Coronary artery (tissue), 2 donors: ENCODE results near the gene SLIT3.
"Not testable (repeated sequence)": the region's sequence is repeated elsewhere in the genome, so short reads cannot be mapped to it uniquely, and the experiment has no call there.

ENCODE experiments used
- DNase-seq: peaks from one replicate; pipeline ENCODE4 v3.0.0-alpha.2; 2017; ENCODE audit warnings: low spot score
- H3K27ac ChIP-seq, 2 donors: fragments of 200-600 bp; sonication (generic); one replicate each; pipeline ENCODE4 v1.5.1; 2016 to 2019
- H3K4me3 ChIP-seq: fragments of 200-600 bp; sonication (generic); 2 replicates; pipeline ENCODE4 v1.5.1; 2016; ENCODE audit warnings: mild to moderate bottlenecking, moderate library complexity
- CTCF ChIP-seq: fragments of 200-600 bp; sonication (generic); IDR thresholded peaks from one replicate; pipeline ENCODE4 v1.5.1; 2019; ENCODE audit warnings: antibody characterized with exemption

SLIT3 gene

GRCh38 chr5:169106911-169107706, 193.8 kb downstream of the SLIT3 start:
- TF ChIP-seq CTCF = no peak
- DNase-seq = no peak

GRCh38 chr5:169105582-169105981, 195.4 kb downstream of the SLIT3 start:
- not testable (repeated sequence) for DNase-seq, H3K27ac ChIP-seq

More at GRCh38 chr5:169106911-169107706, 193.8 kb downstream of the SLIT3 start:
- no peak overlapping the region for H3K4me3 ChIP-seq
- peak overlapping the region in 1 of 2 donors; percentile 72 for H3K27ac ChIP-seq

GRCh38 chr5:169104937-169105494, 195.9 kb downstream of the SLIT3 start:
- Histone ChIP-seq H3K27ac (no peak overlapping the region), H3K4me3 (no peak overlapping the region)
- no peak for TF ChIP-seq CTCF
- DNase-seq = no peak

More at GRCh38 chr5:169105582-169105981, 195.4 kb downstream of the SLIT3 start:
- H3K4me3 ChIP-seq = not testable (repeated sequence)

- no peak for TF ChIP-seq CTCF
- Histone ChIP-seq H3K4me3 (no peak overlapping the region), H3K27ac (no peak overlapping the region)
- DNase-seq = no peak
These were observed 197.3 kb downstream of the SLIT3 start for GRCh38 chr5:169103586-169104181.

- Histone ChIP-seq H3K4me3 (no peak overlapping the region), H3K27ac (no peak overlapping the region)
- no peak for TF ChIP-seq CTCF
- no peak for DNase-seq
These were observed 199.0 kb downstream of the SLIT3 start for GRCh38 chr5:169101966-169102365.

- Histone ChIP-seq H3K4me3 (no peak overlapping the region), H3K27ac (peak overlapping the region in 1 of 2 donors; percentile 88)
- no peak for DNase-seq
- TF ChIP-seq CTCF = no peak
These were observed 200.2 kb downstream of the SLIT3 start for GRCh38 chr5:169100735-169101075.

GRCh38 chr5:169099801-169100734, 200.9 kb downstream of the SLIT3 start:
- peak overlapping the region in 1 of 2 donors; percentile 88 for H3K27ac ChIP-seq
- TF ChIP-seq CTCF = no peak

More at GRCh38 chr5:169099801-169100734, 200.9 kb downstream of the SLIT3 start:
- H3K4me3 ChIP-seq = no peak overlapping the region
- DNase-seq = no peak
